ENCODE results near the gene PDZRN4.

DNA sequence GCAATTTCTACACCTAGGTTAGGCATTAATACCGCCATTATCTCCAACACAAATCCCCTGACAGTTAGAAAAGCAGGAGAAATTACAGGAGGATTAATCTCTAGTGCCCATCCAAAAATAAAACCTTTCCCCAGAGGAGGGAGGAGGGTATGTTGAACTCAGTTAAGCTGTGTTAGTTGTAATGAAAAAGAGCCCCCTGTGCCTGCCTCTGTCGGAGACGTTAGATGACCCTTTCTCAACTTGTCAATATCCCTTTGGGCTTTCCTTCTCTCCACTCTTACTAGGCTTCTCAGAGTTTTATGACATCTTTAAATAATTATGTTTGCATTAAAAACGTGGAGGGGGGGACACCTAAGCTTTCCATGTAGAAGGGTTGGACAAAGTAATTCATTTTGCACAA lies 278.2 kb downstream of the PDZRN4 start:
- TF ChIP-seq, protein P1, sequence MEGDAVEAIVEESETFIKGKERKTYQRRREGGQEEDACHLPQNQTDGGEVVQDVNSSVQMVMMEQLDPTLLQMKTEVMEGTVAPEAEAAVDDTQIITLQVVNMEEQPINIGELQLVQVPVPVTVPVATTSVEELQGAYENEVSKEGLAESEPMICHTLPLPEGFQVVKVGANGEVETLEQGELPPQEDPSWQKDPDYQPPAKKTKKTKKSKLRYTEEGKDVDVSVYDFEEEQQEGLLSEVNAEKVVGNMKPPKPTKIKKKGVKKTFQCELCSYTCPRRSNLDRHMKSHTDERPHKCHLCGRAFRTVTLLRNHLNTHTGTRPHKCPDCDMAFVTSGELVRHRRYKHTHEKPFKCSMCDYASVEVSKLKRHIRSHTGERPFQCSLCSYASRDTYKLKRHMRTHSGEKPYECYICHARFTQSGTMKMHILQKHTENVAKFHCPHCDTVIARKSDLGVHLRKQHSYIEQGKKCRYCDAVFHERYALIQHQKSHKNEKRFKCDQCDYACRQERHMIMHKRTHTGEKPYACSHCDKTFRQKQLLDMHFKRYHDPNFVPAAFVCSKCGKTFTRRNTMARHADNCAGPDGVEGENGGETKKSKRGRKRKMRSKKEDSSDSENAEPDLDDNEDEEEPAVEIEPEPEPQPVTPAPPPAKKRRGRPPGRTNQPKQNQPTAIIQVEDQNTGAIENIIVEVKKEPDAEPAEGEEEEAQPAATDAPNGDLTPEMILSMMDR (IDR thresholded peaks at IDR 0.05): no peak
- TF ChIP-seq POLR2A (IDR thresholded peaks at IDR 0.05): no peak

Data from Peyer's patch (tissue), 4 donors.